Measurements from ENCODE around the gene PRSS48.
"Not testable (repeated sequence)": the region's sequence is repeated elsewhere in the genome, so short reads cannot be mapped to it uniquely, and the experiment has no call there.

Gene PRSS48
- total RNA-seq: 0 reads per million in 4 experiments

GRCh38 chr4:151276787-151277562 lies at the start of gene PRSS48:
Gene PRSS48 (plus strand): TSS chr4:151277161. CDS start chr4:151277173, 12 bp downstream.
- DNase-seq: no peak

GRCh38 chr4:151227172-151227571 lies 49.8 kb upstream of the PRSS48 start:
- DNase-seq: no peak

GRCh38 chr4:151227731-151228130 lies 49.2 kb upstream of the PRSS48 start:
- DNase-seq: no peak

DNA sequence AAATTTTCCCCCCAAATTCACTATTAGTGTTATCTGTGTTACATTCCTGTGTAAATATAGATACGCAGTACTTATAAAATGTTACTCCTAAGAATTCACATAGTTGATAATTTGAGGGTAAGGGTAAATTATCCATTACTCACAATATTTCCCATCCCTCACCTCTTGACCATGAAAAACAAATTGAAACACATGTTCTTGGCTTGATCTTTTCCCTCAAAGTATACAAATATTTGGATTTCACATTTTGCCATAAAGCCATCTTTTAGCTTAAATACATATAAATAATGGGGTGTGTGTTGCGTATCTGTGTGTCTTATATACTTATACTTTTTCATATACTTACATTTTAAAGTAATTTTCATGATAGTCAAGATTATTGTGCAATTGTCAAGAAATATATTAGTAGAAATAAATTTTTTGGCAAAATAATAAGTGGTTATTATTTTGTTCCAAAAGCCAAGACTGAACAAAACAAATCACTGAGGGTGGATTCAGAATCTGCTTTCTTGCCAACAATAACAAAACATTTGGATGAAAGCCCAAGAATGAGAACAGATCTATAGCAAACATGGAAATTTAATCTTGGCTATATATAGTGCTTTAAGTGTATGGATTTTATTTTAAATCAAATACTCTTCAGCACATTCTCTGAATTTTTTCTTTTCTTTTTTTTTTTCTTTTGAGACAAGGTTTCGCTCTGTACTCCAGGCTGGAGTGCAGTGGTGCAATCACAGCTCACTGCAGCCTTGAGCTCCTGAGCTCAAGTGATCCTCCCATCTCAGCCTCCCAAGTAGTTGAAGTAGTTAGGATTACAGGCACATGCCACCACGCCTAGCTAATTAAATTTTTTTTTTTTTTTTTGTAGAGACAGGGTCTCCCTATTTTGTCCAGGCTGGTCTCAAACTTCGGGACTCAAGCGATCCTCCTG lies 48.5 kb upstream of the PRSS48 start:
- DNase-seq: no peak

DNA sequence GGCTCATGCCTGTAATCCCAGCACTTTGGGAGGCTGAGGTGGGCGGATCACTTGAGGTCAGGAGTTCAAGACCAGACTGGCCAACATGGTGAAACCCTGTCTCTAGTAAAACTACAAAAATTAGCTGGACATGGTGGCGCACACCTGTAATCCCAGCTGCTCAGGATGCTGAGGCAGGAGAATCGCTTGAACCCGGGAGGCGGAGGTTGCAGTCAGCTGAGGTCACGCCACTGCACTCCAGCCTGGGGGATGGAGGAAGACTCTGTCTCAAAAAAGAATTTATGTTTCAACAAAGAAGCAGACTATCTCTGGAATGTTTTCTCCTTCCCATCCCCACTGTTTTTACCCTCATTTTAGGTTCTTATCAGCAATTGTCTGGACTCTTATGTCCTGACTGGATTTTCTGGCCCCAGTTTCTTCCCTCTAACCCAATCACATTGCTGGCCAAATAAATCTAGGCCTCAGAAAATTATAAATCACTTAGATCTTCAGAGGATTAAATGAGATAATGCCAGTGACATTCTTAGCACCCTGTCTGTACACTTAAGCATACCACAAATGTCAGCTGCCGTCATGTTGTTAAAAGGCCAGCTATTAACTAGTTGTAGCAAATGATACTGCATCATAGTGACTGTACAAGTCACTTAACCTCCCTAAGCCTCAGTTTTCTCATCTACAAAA lies 44.9 kb upstream of the PRSS48 start:
- no peak for DNase-seq

- no peak for DNase-seq
Measured at GRCh38 chr4:151233600-151233999, 43.4 kb upstream of the PRSS48 start.

DNA sequence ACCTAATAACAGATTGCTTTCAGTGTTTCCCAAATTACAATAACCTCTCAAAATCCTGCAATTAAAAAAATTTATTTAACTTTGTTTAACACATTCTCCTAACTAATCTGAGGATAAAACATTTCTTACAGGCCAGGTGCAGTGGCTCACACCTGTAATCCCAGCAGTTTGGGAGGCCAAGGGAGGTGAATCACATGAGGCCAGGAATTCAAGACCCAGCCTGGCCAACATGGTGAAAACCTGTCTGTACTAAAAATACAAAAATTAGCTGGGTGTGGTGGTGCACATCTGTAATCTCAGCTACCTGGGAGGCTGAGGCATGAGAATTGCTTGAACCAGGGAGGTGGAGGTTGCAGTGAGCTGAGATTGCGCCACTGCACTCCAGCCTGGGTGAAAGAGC lies 41.6 kb upstream of the PRSS48 start:
- DNase-seq: not testable (repeated sequence)

- no peak for DNase-seq
Measured at GRCh38 chr4:151236036-151236435, 40.9 kb upstream of the PRSS48 start.

DNA sequence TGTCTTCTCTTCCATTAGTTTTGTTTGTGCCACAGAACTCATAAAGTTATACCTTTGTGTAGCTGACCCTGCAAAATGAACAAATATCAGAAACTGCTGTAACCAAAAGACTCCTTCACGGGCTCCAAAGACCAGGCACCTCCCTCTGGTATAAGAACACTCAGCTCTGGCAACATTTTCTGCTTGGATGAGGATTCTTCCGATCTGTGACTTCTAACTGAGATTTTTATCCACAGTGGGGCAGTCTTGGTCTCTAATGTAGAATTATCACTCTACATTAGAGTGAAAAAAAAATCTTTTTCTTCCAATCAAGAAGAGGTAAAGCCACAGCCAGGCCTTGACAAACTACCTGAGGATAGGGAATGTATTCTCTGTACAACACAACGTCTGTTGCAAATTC lies 38.5 kb upstream of the PRSS48 start:
- DNase-seq: no peak

DNA sequence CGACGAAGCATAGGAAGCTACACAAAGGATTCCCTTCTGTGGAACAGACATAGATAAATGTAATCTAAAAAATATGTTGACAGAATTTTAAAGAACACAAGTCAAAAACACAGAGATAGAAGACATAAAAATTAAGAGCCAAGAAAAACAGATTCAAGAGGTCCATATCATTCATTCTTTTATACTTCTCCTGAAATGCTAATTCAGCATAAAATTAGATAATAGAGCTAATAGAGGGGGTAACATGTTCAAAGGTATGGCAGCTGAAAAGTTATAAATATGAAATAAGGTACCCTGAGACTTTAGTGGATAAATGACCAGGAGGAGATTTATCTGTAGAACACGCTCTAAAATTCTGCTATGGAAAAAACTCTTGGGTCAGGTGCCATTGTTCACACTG lies 37.4 kb upstream of the PRSS48 start:
- no peak for DNase-seq

DNA sequence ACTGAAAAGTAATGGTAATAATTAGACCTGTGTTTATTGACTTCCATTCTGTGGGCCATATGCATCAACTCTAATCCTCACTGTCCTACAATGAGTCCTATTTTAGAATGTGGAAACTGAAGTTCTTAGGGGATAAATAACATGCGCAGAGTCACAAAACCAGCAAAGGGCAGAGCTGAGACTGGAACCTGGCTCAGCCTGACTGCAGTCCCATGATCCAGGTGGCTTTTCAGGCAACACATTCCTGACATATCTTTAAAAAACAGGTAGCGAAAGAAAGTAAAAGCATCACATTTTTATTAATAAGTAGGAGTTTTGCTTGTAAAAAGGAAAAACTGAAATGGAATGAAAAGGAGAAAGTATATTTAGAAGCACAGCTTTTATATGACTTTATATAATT lies 34.7 kb upstream of the PRSS48 start:
- DNase-seq: no peak

DNA sequence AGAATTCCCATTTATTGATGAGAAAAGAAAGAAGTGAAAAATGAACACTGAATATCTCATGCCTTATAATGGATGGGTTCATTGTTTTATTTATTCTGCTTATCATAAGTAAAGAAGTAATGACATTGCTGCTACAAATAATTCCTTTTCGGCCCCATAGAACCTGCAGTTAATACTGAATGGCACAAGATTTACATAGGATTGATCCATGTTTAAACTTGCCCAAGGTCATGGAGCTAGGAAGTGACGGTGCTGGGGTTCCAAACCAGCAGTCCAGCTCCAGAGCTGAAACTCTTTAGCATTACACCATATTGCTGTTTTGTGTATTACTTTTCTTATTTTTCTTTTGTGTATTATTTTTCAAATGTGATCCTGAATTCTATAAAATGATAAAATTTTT lies 30.2 kb upstream of the PRSS48 start:
- DNase-seq: no peak

GRCh38 chr4:151247395-151247794 lies 29.6 kb upstream of the PRSS48 start:
- no peak for DNase-seq

DNA sequence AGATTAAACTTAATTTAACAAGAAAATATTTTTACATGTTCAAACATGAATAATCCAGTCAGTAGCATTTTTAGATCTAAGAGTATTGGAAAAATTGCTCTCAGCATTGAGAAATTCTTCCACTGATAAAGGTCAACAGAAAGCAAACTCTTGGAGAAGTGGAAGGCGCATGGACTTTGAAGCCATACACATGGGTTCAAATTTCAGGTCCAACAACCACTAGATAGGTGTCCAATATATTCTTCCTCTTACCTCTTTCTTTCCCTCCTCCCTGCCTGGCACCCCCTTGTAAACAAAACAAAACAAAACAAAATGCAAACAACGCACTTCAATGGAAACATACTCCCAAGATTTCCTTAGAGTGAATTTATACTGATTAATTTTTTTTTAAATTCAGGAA lies 28.4 kb upstream of the PRSS48 start:
- DNase-seq: no peak

GRCh38 chr4:151250706-151251105 lies 26.3 kb upstream of the PRSS48 start:
- DNase-seq: no peak

GRCh38 chr4:151251603-151252304 lies 25.2 kb upstream of the PRSS48 start:
- no peak for DNase-seq

GRCh38 chr4:151255226-151255625 lies 21.7 kb upstream of the PRSS48 start:
- not testable (repeated sequence) for DNase-seq

- not testable (repeated sequence) for DNase-seq
Measured at GRCh38 chr4:151255680-151256079, 21.3 kb upstream of the PRSS48 start.

DNA sequence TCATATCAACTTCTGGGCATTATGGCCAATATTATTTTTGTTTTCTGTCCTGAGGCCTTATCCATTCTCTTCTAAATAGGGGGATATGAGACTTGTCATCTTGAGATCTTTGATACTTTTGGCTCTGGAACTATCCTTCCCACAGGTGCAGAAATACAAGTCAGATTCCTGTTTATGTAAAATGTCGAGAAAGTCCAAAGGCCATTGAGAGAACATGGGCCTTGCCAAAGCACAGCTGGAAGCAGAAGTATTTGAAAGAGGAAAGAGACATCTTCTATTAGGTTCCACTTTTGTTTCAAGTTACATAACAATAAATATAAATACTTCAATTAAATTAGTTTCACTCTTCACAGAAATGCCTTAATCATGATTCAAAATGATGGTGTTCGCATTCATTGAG lies 20.8 kb upstream of the PRSS48 start:
- no peak for DNase-seq

DNA sequence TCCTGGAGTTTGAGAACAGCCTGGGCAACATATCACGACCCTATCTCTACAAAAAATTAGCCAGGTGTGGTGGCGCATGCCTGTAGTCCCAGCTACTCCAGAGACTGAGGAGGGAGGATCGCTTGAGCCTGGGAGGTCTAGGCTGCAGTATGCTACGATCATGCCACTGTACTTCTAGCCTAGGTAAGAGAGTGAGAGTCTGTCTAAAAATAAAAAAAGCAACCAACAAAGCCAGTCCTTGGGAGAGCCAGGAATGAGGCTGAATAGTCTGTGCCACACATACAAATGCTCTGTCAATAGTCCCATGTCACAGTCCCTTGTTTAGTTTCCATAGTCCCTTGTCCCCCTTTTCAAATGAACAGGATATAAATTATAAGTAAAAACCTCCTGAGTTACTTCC lies 19.3 kb upstream of the PRSS48 start:
- DNase-seq: no peak

- no peak for DNase-seq
Measured at GRCh38 chr4:151259752-151260151, 17.2 kb upstream of the PRSS48 start.

GRCh38 chr4:151260526-151260925 lies 16.4 kb upstream of the PRSS48 start:
- no peak for DNase-seq

DNA sequence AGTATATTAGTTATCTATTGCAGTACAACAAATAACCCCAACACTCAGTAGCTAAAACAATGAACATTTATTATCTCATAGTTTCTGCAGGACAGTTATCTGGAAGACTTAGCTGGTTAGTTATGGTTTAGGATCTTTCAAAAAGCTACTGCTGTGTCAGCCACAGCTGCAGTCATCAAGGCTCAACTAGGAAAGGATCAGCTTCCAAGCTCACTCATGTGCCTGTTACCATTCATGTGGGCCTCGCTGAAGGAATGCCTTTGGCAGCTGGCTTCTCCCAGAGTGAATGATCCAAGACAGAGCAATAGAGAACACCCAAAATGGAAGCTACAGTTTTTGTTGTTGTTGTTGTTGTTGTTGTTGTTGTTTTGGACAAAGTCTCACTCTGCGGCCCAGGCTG lies 13.5 kb upstream of the PRSS48 start:
- no peak for DNase-seq
